ENCODE results near the gene PHTF2. TPM values are rescaled to one million over a fixed set of nuclear protein-coding genes. Genes with fewer than 3 reads are reported as not detected.

Gene PHTF2
- total and polyA plus RNA-seq, 2 donors (not counting 3 experiments of a cell fraction or from before 2014, with no cell fraction given), result 13.3 to 21.4 TPM

DNA sequence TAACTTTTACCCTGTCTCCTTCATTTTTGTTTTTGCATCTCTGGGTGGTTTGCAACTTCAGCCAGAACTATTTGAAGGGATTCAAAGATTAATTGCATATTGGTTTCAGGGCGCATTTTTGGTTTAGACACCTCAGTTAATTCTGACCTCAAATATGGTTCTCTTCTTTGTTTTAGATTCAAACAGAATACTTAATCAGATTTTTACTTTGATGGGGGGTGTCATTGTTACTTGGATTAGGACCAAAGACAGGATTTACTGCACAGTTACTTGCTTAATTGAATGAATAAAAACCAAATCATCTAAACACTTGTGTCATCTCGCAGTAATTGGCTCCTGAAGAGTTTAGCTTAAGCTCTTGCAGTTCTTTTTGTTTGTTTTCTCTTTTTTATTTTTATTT lies 100.9 kb downstream of the PHTF2 start:
- no peaks in the 10 kb centered on the region for H3K27me3 ChIP-seq (ENCODE audit: control insufficient read depth in 2 of 2, insufficient read depth in 2 of 2, low read length in 2 of 2)
- TF ChIP-seq POLR2AphosphoS5 (IDR thresholded peaks at IDR 0.05; ENCODE audit: insufficient read depth, low read depth, low read length) (no peak), FOS (IDR thresholded peaks at IDR 0.05; ENCODE audit: borderline replicate concordance, insufficient read depth, low read length) (no peak)
- intact Hi-C loops (cut with micrococcal nuclease), result no loop called here
- H3K4me2 ChIP-seq (ENCODE audit: insufficient read depth, low read length), result no peak overlapping the region
- H3K9me3 ChIP-seq (replicated peaks; ENCODE audit: control insufficient read depth, insufficient read depth, low read length), result no peaks in the 10 kb centered on the region
- dilution Hi-C loops (cut with MboI; ENCODE audit: extremely low pct_ligation_motif_present, low sequenced_read_pairs), result no loop called here
- BruUV-seq (replicated peaks), result no TSS peak
- no peaks in the 10 kb centered on the region for H4K20me1 ChIP-seq (replicated peaks; ENCODE audit: control insufficient read depth, extremely low read depth, insufficient read depth, low read length)
- H3K9me1 ChIP-seq (replicated peaks; ENCODE audit: control insufficient read depth, extremely low read depth, insufficient read depth, low read length), result no peaks in the 10 kb centered on the region
- POLR2A ChIA-PET, result no interaction called here
- no peaks in the 10 kb centered on the region for H3K4me1 ChIP-seq (ENCODE audit: control insufficient read depth, extremely low read depth, insufficient read depth, low read length)
- FAIRE-seq (peak; percentile 4), DNase-seq (ENCODE audit: low read depth, low spot score) (no peak)
- H3K79me2 ChIP-seq (ENCODE audit: control insufficient read depth, insufficient read depth, low read length), result no peaks in the 10 kb centered on the region
- CTCF ChIA-PET, result interaction anchor here (1.3 to 1.9 kb wide), 2 partner anchors 9 to 101 kb away, joined by 3 to 7 read pairs; partner anchors contain the start of genes PHTF2 and TMEM60
- H3K36me3 ChIP-seq (ENCODE audit: control insufficient read depth in 2 of 2, extremely low read depth in 1 of 2, insufficient read depth in 2 of 2, low read length in 2 of 2), result no peaks in the 10 kb centered on the region
- H2AFZ ChIP-seq (ENCODE audit: low read depth, low read length), result no peak overlapping the region
- H3K4me3 ChIP-seq (replicated peaks in 1 of 3; ENCODE audit: insufficient read depth in 1 of 3, low read depth in 1 of 3, low read length in 3 of 3), result no peak overlapping the region
- H3K9ac ChIP-seq (replicated peaks; ENCODE audit: extremely low read depth, insufficient read depth, low read length), result no peak overlapping the region
- H3K27ac ChIP-seq (ENCODE audit: insufficient read depth, low read depth, low read length), result no peak overlapping the region

- ChIA-PET CTCF (interaction anchor here (1.0 to 1.6 kb wide), 5 partner anchors 9 to 36 kb away, joined by 3 read pairs; no protein-coding TSS in a partner anchor), POLR2A (no interaction called here)
- intact Hi-C loops (cut with micrococcal nuclease), result no loop called here
- Histone ChIP-seq H3K4me3 (replicated peaks in 1 of 3; ENCODE audit: insufficient read depth in 1 of 3, low read depth in 1 of 3, low read length in 3 of 3) (no peak overlapping the region), H4K20me1 (replicated peaks; ENCODE audit: control insufficient read depth, extremely low read depth, insufficient read depth, low read length) (no peaks in the 10 kb centered on the region), H3K27ac (ENCODE audit: insufficient read depth, low read depth, low read length) (no peak overlapping the region), H2AFZ (ENCODE audit: low read depth, low read length) (no peak overlapping the region), H3K9me1 (replicated peaks; ENCODE audit: control insufficient read depth, extremely low read depth, insufficient read depth, low read length) (no peaks in the 10 kb centered on the region), H3K4me2 (ENCODE audit: insufficient read depth, low read length) (no peak overlapping the region), H3K4me1 (ENCODE audit: control insufficient read depth, extremely low read depth, insufficient read depth, low read length) (no peaks in the 10 kb centered on the region), H3K36me3 (ENCODE audit: control insufficient read depth in 2 of 2, extremely low read depth in 1 of 2, insufficient read depth in 2 of 2, low read length in 2 of 2) (no peaks in the 10 kb centered on the region), H3K79me2 (ENCODE audit: control insufficient read depth, insufficient read depth, low read length) (no peaks in the 10 kb centered on the region), H3K27me3 (ENCODE audit: control insufficient read depth in 2 of 2, insufficient read depth in 2 of 2, low read length in 2 of 2) (no peaks in the 10 kb centered on the region), H3K9ac (replicated peaks; ENCODE audit: extremely low read depth, insufficient read depth, low read length) (no peak overlapping the region), H3K9me3 (replicated peaks; ENCODE audit: control insufficient read depth, insufficient read depth, low read length) (no peaks in the 10 kb centered on the region)
- dilution Hi-C loops (cut with MboI; ENCODE audit: extremely low pct_ligation_motif_present, low sequenced_read_pairs), result no loop called here
- no TSS peak for BruUV-seq (replicated peaks)
- FAIRE-seq, result peak; percentile 38
- TF ChIP-seq EZH2 (IDR thresholded peaks at IDR 0.05; ENCODE audit: borderline replicate concordance, low read depth, low read length, severe bottlenecking), result no peak
- no peak for TF ChIP-seq POLR2AphosphoS5 (IDR thresholded peaks at IDR 0.05; ENCODE audit: insufficient read depth, low read depth, low read length)
- TF ChIP-seq JUN (IDR thresholded peaks at IDR 0.05; ENCODE audit: borderline replicate concordance, insufficient read depth, insufficient read length, low read depth), result no peak
- TF ChIP-seq POLR2A (IDR thresholded peaks at IDR 0.05; ENCODE audit: low read depth, low read length), result no peak
- TF ChIP-seq FOS (IDR thresholded peaks at IDR 0.05; ENCODE audit: borderline replicate concordance, insufficient read depth, low read length), result no peak
- TF ChIP-seq CTCF (IDR thresholded peaks at IDR 0.05; ENCODE audit: extremely low read depth in 1 of 2, insufficient read depth in 1 of 2, low read depth in 1 of 2, low read length in 2 of 2), result no peak
- DNase-seq (ENCODE audit: low read depth, low spot score), result no peak
Measured at GRCh38 chr7:77903597-77903996, 105.0 kb downstream of the PHTF2 start.
